K562 (cell line): Measurements from ENCODE around the gene BTBD16. TPM values are rescaled to one million over a fixed set of nuclear protein-coding genes. Genes with fewer than 3 reads are reported as not detected.

Source experiments
- ATAC-seq: fragments of 200-7000 bp; cut with Tn5 transposase; 3 replicates; pipeline ENCODE4 v1.9.1; 2020; ENCODE audit warnings: moderate library complexity
- BruUV-seq: library from RNA; stranded (reverse); fragments of 400-500 nt; replicated peaks from 2 replicates; lab custom pipeline; 2021; lab: Mats Ljungman, UMichigan
- CTCF ChIA-PET: fragments of 300-600 bp; formaldehyde crosslinking; extraction: SDS; loops from one replicate; lab custom pipeline; 2021; ENCODE audit warnings: low intra/inter-chr PET ratio; lab: Yijun Ruan, JAX
- POLR2A ChIA-PET: fragments of 300-600, 350-650 bp; sonication (Branson Sonifier 250); formaldehyde crosslinking; extraction: SDS; loops from one replicate; lab custom pipeline; 2021; ENCODE audit warnings: antibody characterized with exemption, inconsistent platforms; lab: Yijun Ruan, JAX
- DNase-seq, 4 experiments: peaks; one replicate each; pipeline versions ENCODE4 v3.0.0 to v3.0.0-alpha.2; 2011 to 2018; ENCODE audit warnings: low spot score in 3 of 4, mixed read lengths in 3 of 4; ENCODE audit errors: extremely low read depth in 1 of 4
- FAIRE-seq: peaks from 2 replicates; lab custom pipeline; 2011; peaks lifted over from hg19 to GRCh38; lab: Jason Lieb, UNC
- H2AFZ ChIP-seq: 2 replicates; pipeline ENCODE4 v1.6.0; 2011; ENCODE audit warnings: low read depth, low read length, control low read depth, inconsistent platforms
- H3K27ac ChIP-seq: fragments of 200-600 bp; 3 replicates; pipeline ENCODE4 v1.8.0; 2011; ENCODE audit warnings: low read depth, mild to moderate bottlenecking, control low read depth, inconsistent platforms, low read length, moderate library complexity, mixed read lengths; ENCODE audit errors: extremely low read depth
- H3K27me3 ChIP-seq, 2 experiments: fragments of 300-600 bp in 1 of 2; 2 replicates in 1 of 2; 3 replicates in 1 of 2; pipeline versions ENCODE4 v1.6.0 to v1.8.0; 2011; ENCODE audit warnings: inconsistent platforms in 2 of 2, low read length in 2 of 2, mild to moderate bottlenecking in 1 of 2, mixed read lengths in 1 of 2, moderate library complexity in 1 of 2; ENCODE audit not compliant: control insufficient read depth in 2 of 2, insufficient read depth in 2 of 2
- H3K36me3 ChIP-seq: fragments of 300-600 bp; 3 replicates; pipeline ENCODE4 v1.8.0; 2011; ENCODE audit warnings: mild to moderate bottlenecking, low read length, inconsistent platforms; ENCODE audit not compliant: control insufficient read depth, insufficient read depth
- H3K4me1 ChIP-seq, 2 experiments: fragments of 200-600 bp in 1 of 2; replicated peaks in 1 of 2; 2 replicates in 1 of 2; 3 replicates in 1 of 2; pipeline versions ENCODE4 v1.5.1 to v1.8.0; 2011; ENCODE audit warnings: inconsistent platforms in 2 of 2, low read length in 2 of 2, mild to moderate bottlenecking in 1 of 2, mixed read lengths in 1 of 2, moderate library complexity in 1 of 2; ENCODE audit not compliant: control insufficient read depth in 2 of 2, insufficient read depth in 2 of 2
- H3K4me2 ChIP-seq: 2 replicates; pipeline ENCODE4 v1.6.1; 2011; ENCODE audit warnings: low read length, control low read depth, inconsistent platforms, mixed read lengths; ENCODE audit not compliant: insufficient read depth
- H3K4me3 ChIP-seq: fragments of 200-600 bp; sonication (generic), shearing (Covaris generic); 2 replicates; pipeline ENCODE4 v1.5.1; 2016; ENCODE audit warnings: control low read depth, inconsistent platforms
- H3K79me2 ChIP-seq: fragments of 200-600 bp; 3 replicates; pipeline ENCODE4 v1.8.0; 2011; ENCODE audit warnings: low read length, inconsistent platforms; ENCODE audit not compliant: control insufficient read depth, insufficient read depth
- H3K9ac ChIP-seq, 2 experiments: 2 replicates each; pipeline versions ENCODE4 v1.6.0 to v1.6.1; 2011; ENCODE audit warnings: low read depth in 2 of 2, low read length in 2 of 2, control low read depth in 1 of 2, inconsistent platforms in 1 of 2, mild to moderate bottlenecking in 1 of 2, mixed read lengths in 1 of 2; ENCODE audit not compliant: insufficient read depth in 1 of 2
- H3K9me1 ChIP-seq: one replicate; pipeline ENCODE4 v1.6.0; 2011; ENCODE audit warnings: inconsistent platforms, mild to moderate bottlenecking, low read length, moderate library complexity; ENCODE audit not compliant: control insufficient read depth, insufficient read depth
- H3K9me3 ChIP-seq: replicated peaks from 2 replicates; pipeline ENCODE4 v1.5.1; 2011; ENCODE audit warnings: low read depth, low read length, inconsistent platforms; ENCODE audit not compliant: control insufficient read depth, insufficient read depth
- H4K20me1 ChIP-seq: replicated peaks from 2 replicates; pipeline ENCODE4 v1.6.1; 2011; ENCODE audit warnings: low read length, inconsistent platforms, mixed read lengths; ENCODE audit not compliant: control insufficient read depth, insufficient read depth
- CREB1 ChIP-seq, 2 experiments: sonication (generic) in 1 of 2; formaldehyde crosslinking in 1 of 2; IDR thresholded peaks; 2 replicates each; pipeline versions ENCODE4 v1.6.1 to v1.8.0; 2012 to 2022; ENCODE audit warnings: inconsistent platforms in 1 of 2, mild to moderate bottlenecking in 1 of 2, missing genetic modification reagents in 1 of 2, moderate library complexity in 1 of 2
- HMG20A ChIP-seq: fragments of 450-650 bp; formaldehyde crosslinking; conservative IDR thresholded peaks from 2 replicates; pipeline ENCODE4 v1.4.0; 2020; ENCODE audit warnings: mild to moderate bottlenecking, mixed read lengths
- LCOR ChIP-seq: sonication (generic); formaldehyde crosslinking; IDR thresholded peaks from 2 replicates; pipeline ENCODE4 v1.8.0; 2022; ENCODE audit warnings: mild to moderate bottlenecking, missing genetic modification reagents
- SETDB1 ChIP-seq: IDR thresholded peaks from one replicate; pipeline ENCODE4 v1.6.1; 2012; ENCODE audit warnings: low read length, control low read depth, inconsistent platforms
- WGBS: fragments of 100-300 bp; shearing (Covaris generic); methylation state at CpG from one replicate; pipeline ENCODE4 v1.1.6; 2016; ENCODE audit warnings: low coverage, mixed read lengths; ENCODE audit not compliant: insufficient coverage; ENCODE audit errors: missing lambda C conversion rate; 5-methylcytosine and 5-hydroxymethylcytosine counted together
- in situ Hi-C: fragments of 300-500 bp; cut with MboI; formaldehyde crosslinking; loops from 4 replicates; pipeline ENCODE4 v1.15.0; 2018; ENCODE audit warnings: inconsistent platforms, mixed read lengths
- intact Hi-C: fragments of 100-400 bp; cut with micrococcal nuclease; formaldehyde crosslinking; loops from 2 replicates; pipeline ENCODE4 v1.14.2; 2022
- polyA plus RNA-seq, 8 experiments: library from polyadenylated mRNA; depleted of rRNA in 4 of 8; stranded (reverse) in 5 of 8; unstranded in 3 of 8; fragments of >200 nt; fragmentation: Nextera tagmentation in 2 of 8; fragmentation: Illumina TruSeq in 1 of 8; extraction: Ambion mirVana in 2 of 8; extraction: Trizol in 1 of 8; gene quantifications; 2 replicates each; pipeline versions ENCODE4 v1.2.1 to v1.2.3, GENCODE V29; 2011 to 2014; ENCODE audit warnings: inconsistent platforms in 1 of 8, missing spikeins in 1 of 8
- total RNA-seq, 7 experiments: library from RNA; depleted of rRNA in 6 of 7; stranded (reverse); fragments of >200 nt in 6 of 7; fragmentation: Illumina TruSeq in 2 of 7; extraction: Trizol in 2 of 7; gene quantifications; 2 replicates each; pipeline versions ENCODE4 v1.2.1 to v1.2.3, GENCODE V29; 2011 to 2021; ENCODE audit warnings: low replicate concordance in 1 of 7
- TF ChIP-seq, protein P1 (sequence below): fragments of 250-450 bp; sonication (Bioruptor Pico); IDR thresholded peaks from 2 replicates; pipeline ENCODE4 v1.5.0; 2021

Gene BTBD16
- total and polyA plus RNA-seq, 9 of the 15 experiments (the other 6 are each of a cell fraction or from before 2014, with no cell fraction given) = 0.11 TPM; not detected in 8

DNA sequence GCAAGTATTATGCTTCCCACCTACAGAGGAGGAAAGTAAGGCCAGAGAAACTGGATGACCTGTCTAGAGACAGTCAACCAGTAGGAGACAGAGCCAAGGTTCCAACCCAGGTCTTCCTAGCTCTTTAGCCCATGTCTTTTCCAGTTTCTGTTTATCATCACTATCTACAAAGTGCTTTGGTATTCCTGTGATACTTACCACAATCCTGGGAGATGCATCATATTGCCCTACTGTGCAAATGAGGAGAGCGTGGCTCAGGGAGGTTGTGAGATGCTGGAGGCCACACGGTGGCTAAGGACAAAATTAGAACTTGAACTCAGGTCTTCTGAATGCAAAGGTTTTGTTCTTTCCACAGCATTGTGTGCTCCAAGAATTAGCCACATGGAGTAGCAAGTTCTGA lies 92.2 kb downstream of the BTBD16 start:
- ChIA-PET CTCF (no interaction called here), POLR2A (no interaction called here)
- DNase-seq = no peak
- no peak for ATAC-seq
- intact Hi-C loops (no loop called here), in situ Hi-C loops (no loop called here)
- Histone ChIP-seq H3K9me1 (no peaks in the 10 kb centered on the region), H3K9ac (no peak overlapping the region), H3K4me3 (no peak overlapping the region), H3K4me2 (no peak overlapping the region), H2AFZ (no peak overlapping the region), H3K36me3 (no peaks in the 10 kb centered on the region), H3K79me2 (no peaks in the 10 kb centered on the region), H3K27ac (no peak overlapping the region), H3K4me1 (no peaks in the 10 kb centered on the region), H4K20me1 (no peaks in the 10 kb centered on the region), H3K9me3 (no peaks in the 10 kb centered on the region), H3K27me3 (peaks cover 0 to 1% of the 10 kb centered on the region in 2 experiments; a peak in 1 of 5 replicates)
- TF ChIP-seq CREB1 (IDR thresholded peaks at IDR 0.05) = no peak
- TF ChIP-seq CREB1 (CRISPR knock-in tag; IDR thresholded peaks at IDR 0.05) = no peak
- TF ChIP-seq SETDB1 = no peak
- TF ChIP-seq HMG20A (CRISPR knock-in tag) = no peak
- TF ChIP-seq, protein P1, sequence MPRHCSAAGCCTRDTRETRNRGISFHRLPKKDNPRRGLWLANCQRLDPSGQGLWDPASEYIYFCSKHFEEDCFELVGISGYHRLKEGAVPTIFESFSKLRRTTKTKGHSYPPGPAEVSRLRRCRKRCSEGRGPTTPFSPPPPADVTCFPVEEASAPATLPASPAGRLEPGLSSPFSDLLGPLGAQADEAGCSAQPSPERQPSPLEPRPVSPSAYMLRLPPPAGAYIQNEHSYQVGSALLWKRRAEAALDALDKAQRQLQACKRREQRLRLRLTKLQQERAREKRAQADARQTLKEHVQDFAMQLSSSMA (CRISPR knock-in tag) = no peak
- TF ChIP-seq LCOR (CRISPR knock-in tag) = no peak
- BruUV-seq = no TSS peak
- FAIRE-seq = no peak
- WGBS = 0% methylated on average over 2 of the region's 2 CpGs
